Activated CD8-positive, alpha-beta memory T cell treated with anti-CD3 and anti-CD28 coated beads for 4 hours (primary cell): ENCODE data around the gene CCDC144A.
"Not testable (repeated sequence)": the region's sequence is repeated elsewhere in the genome, so short reads cannot be mapped to it uniquely, and the experiment has no call there.

Experiments used
- DNase-seq, 2 donors: peaks; one replicate each; pipeline ENCODE4 v3.0.0-alpha.2; 2020; ENCODE audit warnings: low read depth in 2 of 2

The CCDC144A gene

GRCh38 chr17:16689731-16690281 is at the start of gene CCDC144A:
CCDC144A (plus strand) TSS chr17:16690241; CDS start chr17:16690401, 160 bp downstream.
- peak in 1 of 2 donors; percentile 26 for DNase-seq

GRCh38 chr17:16649585-16649984 is 40.5 kb upstream of the CCDC144A start:
- no peak for DNase-seq

- no peak for DNase-seq
Measured at GRCh38 chr17:16652252-16652651, 37.8 kb upstream of the CCDC144A start.

- no peak for DNase-seq
Measured at GRCh38 chr17:16652847-16653366, 37.1 kb upstream of the CCDC144A start.

- DNase-seq: peak; percentile 75 to 76
Measured at GRCh38 chr17:16653367-16654041, 36.5 kb upstream of the CCDC144A start, which contains the start of gene ZNF624. ZNF624 (minus strand) TSS chr17:16653850.

GRCh38 chr17:16661217-16661616 is 28.8 kb upstream of the CCDC144A start:
- DNase-seq: no peak

- no peak for DNase-seq
Measured at GRCh38 chr17:16662936-16663335, 27.1 kb upstream of the CCDC144A start.

GRCh38 chr17:16666553-16666906 is 23.5 kb upstream of the CCDC144A start:
- not testable (repeated sequence) for DNase-seq

GRCh38 chr17:16666907-16667636 is 23.0 kb upstream of the CCDC144A start:
- DNase-seq: not testable (repeated sequence)

- no peak for DNase-seq
Measured at GRCh38 chr17:16676676-16677268, 13.3 kb upstream of the CCDC144A start.

- DNase-seq: not testable (repeated sequence)
Measured at GRCh38 chr17:16683290-16684138, 6.5 kb upstream of the CCDC144A start.

GRCh38 chr17:16686019-16686418 is 4.0 kb upstream of the CCDC144A start:
- DNase-seq: not testable (repeated sequence)

GRCh38 chr17:16687151-16687550 is 2.9 kb upstream of the CCDC144A start:
- not testable (repeated sequence) for DNase-seq

- not testable (repeated sequence) for DNase-seq
Measured at GRCh38 chr17:16690447-16690846, 406 bp downstream of the CCDC144A start.

- not testable (repeated sequence) for DNase-seq
Measured at GRCh38 chr17:16697603-16698002, 7.6 kb downstream of the CCDC144A start.

GRCh38 chr17:16745492-16746203 is 55.6 kb downstream of the CCDC144A start:
- DNase-seq: not testable (repeated sequence)

GRCh38 chr17:16746571-16746970 is 56.5 kb downstream of the CCDC144A start:
- DNase-seq: not testable (repeated sequence)

- DNase-seq: not testable (repeated sequence)
Measured at GRCh38 chr17:16750515-16750914, 60.5 kb downstream of the CCDC144A start.

GRCh38 chr17:16751224-16751923 is 61.3 kb downstream of the CCDC144A start:
- not testable (repeated sequence) for DNase-seq

GRCh38 chr17:16751924-16752287 is 61.9 kb downstream of the CCDC144A start:
- DNase-seq: not testable (repeated sequence)
